ENCODE data around the gene ETFB.

- TF ChIP-seq CTCF (IDR thresholded peaks at IDR 0.05) (no peak), POLR2A (IDR thresholded peaks at IDR 0.05) (no peak)
Observed at GRCh38 chr19:51359294-51359693, 6.9 kb downstream of the ETFB start.
